BE2C (cell line): ENCODE data around the gene RASAL1.

Source experiments
- DNase-seq: peaks from one replicate; pipeline ENCODE4 v3.0.0-alpha.2; 2020
- H3K27me3 ChIP-seq: fragments of 250-450 bp; sonication (Bioruptor Pico); 2 replicates; pipeline ENCODE4 v1.5.1; 2020; ENCODE audit warnings: mild to moderate bottlenecking
- H3K36me3 ChIP-seq: fragments of 250-450 bp; sonication (Bioruptor Pico); 2 replicates; pipeline ENCODE4 v1.5.1; 2020; ENCODE audit warnings: mild to moderate bottlenecking
- H3K4me1 ChIP-seq: fragments of 250-450 bp; sonication (Bioruptor Pico); 2 replicates; pipeline ENCODE4 v1.5.1; 2020
- H3K4me3 ChIP-seq: 2 replicates; pipeline ENCODE4 v1.5.1; 2011; ENCODE audit warnings: low read depth, low read length
- H3K9me3 ChIP-seq: fragments of 250-450 bp; sonication (Bioruptor Pico); 2 replicates; pipeline ENCODE4 v1.5.1; 2020
- CTCF ChIP-seq: IDR thresholded peaks from 2 replicates; pipeline ENCODE4 v1.5.1; 2012; ENCODE audit warnings: mild to moderate bottlenecking, low read depth, low read length

RASAL1 gene

GRCh38 chr12:113129664-113130456 is 5.7 kb downstream of the RASAL1 start:
- Histone ChIP-seq H3K4me3 (no peak overlapping the region; the same call in 1 of the 2 replicates), H3K36me3 (no peaks in the 10 kb centered on the region), H3K27me3 (no peaks in the 10 kb centered on the region), H3K4me1 (peaks cover 2% of the 10 kb centered on the region; the same call in 1 of the 2 replicates), H3K9me3 (0 out of 2 replicates have a peak, but pooled peaks cover 3% of the 10 kb centered on the region)
- DNase-seq = no peak
- no peak for TF ChIP-seq CTCF

- DNase-seq = no peak
- Histone ChIP-seq H3K9me3 (0 out of 2 replicates have a peak, but pooled peaks cover 3% of the 10 kb centered on the region), H3K4me3 (no peak overlapping the region), H3K36me3 (no peaks in the 10 kb centered on the region), H3K27me3 (no peaks in the 10 kb centered on the region), H3K4me1 (peaks cover 2% of the 10 kb centered on the region; the same call in 1 of the 2 replicates)
- no peak for TF ChIP-seq CTCF
Observed at GRCh38 chr12:113128802-113129663, 6.5 kb downstream of the RASAL1 start.

GRCh38 chr12:113127791-113128199 is 7.8 kb downstream of the RASAL1 start:
- Histone ChIP-seq H3K4me1 (no peaks in the 10 kb centered on the region), H3K4me3 (no peak overlapping the region), H3K27me3 (no peaks in the 10 kb centered on the region), H3K9me3 (0 out of 2 replicates have a peak, but pooled peaks cover 3% of the 10 kb centered on the region), H3K36me3 (no peaks in the 10 kb centered on the region)
- TF ChIP-seq CTCF = no peak
- no peak for DNase-seq

GRCh38 chr12:113120670-113121370 is 14.7 kb downstream of the RASAL1 start:
- no peak for TF ChIP-seq CTCF
- Histone ChIP-seq H3K4me1 (no peaks in the 10 kb centered on the region), H3K9me3 (0 out of 2 replicates have a peak, but pooled peaks cover 3% of the 10 kb centered on the region), H3K36me3 (no peaks in the 10 kb centered on the region), H3K27me3 (no peaks in the 10 kb centered on the region), H3K4me3 (no peak overlapping the region)
- DNase-seq = no peak

- DNase-seq = no peak
- H3K27me3 ChIP-seq = no peaks in the 10 kb centered on the region
- no peaks in the 10 kb centered on the region for H3K36me3 ChIP-seq
- TF ChIP-seq CTCF = no peak
- no peaks in the 10 kb centered on the region for H3K9me3 ChIP-seq
- H3K4me1 ChIP-seq = no peaks in the 10 kb centered on the region
- no peak overlapping the region for H3K4me3 ChIP-seq
Observed at GRCh38 chr12:113119980-113120669, 15.4 kb downstream of the RASAL1 start.
